Measurements from ENCODE around the gene TRIM44. TPM values are rescaled to one million over a fixed set of nuclear protein-coding genes. Genes with fewer than 3 reads are reported as not detected.

The TRIM44 gene
- total and polyA plus RNA-seq, 10 of the 15 experiments (the other 5 are each of a cell fraction or from before 2014, with no cell fraction given) = 6.7 to 93.0 (median 27.6) TPM

- no peak for TF ChIP-seq PKNOX1 (IDR thresholded peaks at IDR 0.05)
- no peak for TF ChIP-seq HDAC6 (IDR thresholded peaks at IDR 0.05; ENCODE audit: unreplicated experiment)
- no peak for TF ChIP-seq E2F4 (IDR thresholded peaks at IDR 0.05; ENCODE audit: low read depth, low read length)
- TF ChIP-seq ESRRA (IDR thresholded peaks at IDR 0.05; ENCODE audit: low read length) = no peak
- no peak for TF ChIP-seq NFYB (IDR thresholded peaks at IDR 0.05; ENCODE audit: insufficient read depth, low read depth, low read length)
Measured at GRCh38 chr11:35721651-35722282, 59.2 kb downstream of the TRIM44 start (continued).

GRCh38 chr11:35722641-35723040 is 60.1 kb downstream of the TRIM44 start:
- RAD21 ChIA-PET (ENCODE audit: unreplicated experiment) = no interaction called here
- SMC1A ChIA-PET (ENCODE audit: uncharacterized antibody, unreplicated experiment) = interaction anchor here (1.1 to 5.3 kb wide), 4 partner anchors 10 to 99 kb away, joined by 3 to 20 read pairs (median 10); no protein-coding TSS in a partner anchor
- Histone ChIP-seq H3K4me3 (peak overlapping the region; percentile 22; the same call in 1 of the 2 replicates), H3K27me3 (replicated peaks in 1 of 2; ENCODE audit: control insufficient read depth in 2 of 2, insufficient read depth in 2 of 2, low read length in 1 of 2) (no peaks in the 10 kb centered on the region), H3K4me1 (ENCODE audit: control insufficient read depth, insufficient read depth, low read length) (peaks cover 33% of the 10 kb centered on the region), H3K9me3 (replicated peaks; ENCODE audit: control insufficient read depth, insufficient read depth, low read length) (no peaks in the 10 kb centered on the region; the same call in 2 of the 3 replicates), H3K36me3 (ENCODE audit: control insufficient read depth in 2 of 2, insufficient read depth in 2 of 2, low read length in 1 of 2) (peaks cover 2 to 9% of the 10 kb centered on the region in 2 experiments), H3K4me2 (ENCODE audit: control insufficient read depth, insufficient read depth) (peak overlapping the region; percentile 58), H3K27ac (ENCODE audit: control insufficient read depth, insufficient read depth) (peak overlapping the region; percentile 65), H2AFZ (ENCODE audit: control insufficient read depth, low read depth, low read length) (no peak overlapping the region), H3K79me2 (ENCODE audit: control insufficient read depth, insufficient read depth, low read length) (peaks cover 22% of the 10 kb centered on the region), H4K20me1 (ENCODE audit: control insufficient read depth, insufficient read depth) (no peaks in the 10 kb centered on the region), H3K9ac (ENCODE audit: control insufficient read depth, insufficient read depth, low read length) (no peak overlapping the region)
- ATAC-seq (no peak), DNase-seq (ENCODE audit: low read depth, low spot score) (no peak), FAIRE-seq (no peak)
- intact Hi-C loops (cut with micrococcal nuclease; ENCODE audit: unreplicated experiment) (loop anchor here (2.0 kb wide), 1 partner anchor 60 kb away; the partner anchor contains the start of gene TRIM44), in situ Hi-C loops (cut with MboI) (no loop called here)
- POLR2A ChIA-PET = no interaction called here
- CTCF ChIA-PET = interaction anchor here (2.8 kb wide), 1 partner anchor 99 kb away, joined by 13 read pairs; no protein-coding TSS in a partner anchor
- no TSS peak for BruUV-seq (replicated peaks)
- 93% methylated on average over 4 of the region's 4 CpGs for WGBS (ENCODE audit: insufficient coverage, insufficient replicate concordance, low lambda C conversion rate, missing lambda C conversion rate)
- TF ChIP-seq POLR2AphosphoS2 (IDR thresholded peaks at IDR 0.05; ENCODE audit: low read depth, low read length) (no peak), SP1 (IDR thresholded peaks at IDR 0.05; ENCODE audit: low read depth, low read length) (no peak), ZBTB4 (CRISPR knock-in tag; IDR thresholded peaks at IDR 0.05) (0 out of 2 replicates have a peak, but pooled peaks have one; percentile 54), TAF1 (IDR thresholded peaks at IDR 0.05; ENCODE audit: borderline replicate concordance, low read depth, low read length) (no peak), SUZ12 (IDR thresholded peaks at IDR 0.05; ENCODE audit: unreplicated experiment) (no peak), ZNF592 (IDR thresholded peaks at IDR 0.05) (0 out of 2 replicates have a peak, but pooled peaks have one; percentile 27)
